GM19455 (cell line): Measurements from ENCODE around the gene SFPQ.
"Not testable (repeated sequence)": the region's sequence is repeated elsewhere in the genome, so short reads cannot be mapped to it uniquely, and the experiment has no call there.

Source experiments
- ATAC-seq: cut with Tn5 transposase; IDR thresholded peaks from one replicate; pipeline ENCODE4 v1.9.1; 2021; ENCODE audit not compliant: unreplicated experiment

SFPQ gene

GRCh38 chr1:35188578-35189392, 4.2 kb downstream of the SFPQ start:
- ATAC-seq = no peak

GRCh38 chr1:35187816-35188342, 5.1 kb downstream of the SFPQ start:
- ATAC-seq = no peak

GRCh38 chr1:35186239-35186638, 6.7 kb downstream of the SFPQ start:
- no peak for ATAC-seq

- no peak for ATAC-seq
These were observed 7.7 kb downstream of the SFPQ start for GRCh38 chr1:35185200-35185599.

- ATAC-seq = no peak
These were observed 8.3 kb downstream of the SFPQ start for GRCh38 chr1:35184495-35185199.

- ATAC-seq = no peak
These were observed 11.0 kb downstream of the SFPQ start for GRCh38 chr1:35181790-35182455.

- no peak for ATAC-seq
These were observed 12.1 kb downstream of the SFPQ start for GRCh38 chr1:35180776-35181374.

- ATAC-seq = no peak
These were observed 13.0 kb downstream of the SFPQ start for GRCh38 chr1:35179908-35180307.

- ATAC-seq = no peak
These were observed 14.0 kb downstream of the SFPQ start for GRCh38 chr1:35178874-35179380.

- ATAC-seq = no peak
These were observed 14.7 kb downstream of the SFPQ start for GRCh38 chr1:35178295-35178695.

GRCh38 chr1:35177237-35177786, 15.6 kb downstream of the SFPQ start:
- ATAC-seq = no peak

GRCh38 chr1:35175602-35176001, 17.3 kb downstream of the SFPQ start:
- ATAC-seq = no peak

GRCh38 chr1:35175098-35175576, 17.8 kb downstream of the SFPQ start:
- no peak for ATAC-seq

- ATAC-seq = no peak
These were observed 18.9 kb downstream of the SFPQ start for GRCh38 chr1:35173909-35174540.

- no peak for ATAC-seq
These were observed 19.5 kb downstream of the SFPQ start for GRCh38 chr1:35173491-35173890.

GRCh38 chr1:35172022-35172421, 20.9 kb downstream of the SFPQ start:
- no peak for ATAC-seq

- no peak for ATAC-seq
These were observed 21.4 kb downstream of the SFPQ start for GRCh38 chr1:35171579-35171978.

GRCh38 chr1:35164893-35165292, 28.1 kb downstream of the SFPQ start:
- no peak for ATAC-seq

GRCh38 chr1:35151220-35151619, 41.7 kb downstream of the SFPQ start:
- no peak for ATAC-seq

GRCh38 chr1:35145892-35146549, 46.9 kb downstream of the SFPQ start:
- ATAC-seq = not testable (repeated sequence)
